ENCODE data around the gene TRPM5.

Gene TRPM5

DNA sequence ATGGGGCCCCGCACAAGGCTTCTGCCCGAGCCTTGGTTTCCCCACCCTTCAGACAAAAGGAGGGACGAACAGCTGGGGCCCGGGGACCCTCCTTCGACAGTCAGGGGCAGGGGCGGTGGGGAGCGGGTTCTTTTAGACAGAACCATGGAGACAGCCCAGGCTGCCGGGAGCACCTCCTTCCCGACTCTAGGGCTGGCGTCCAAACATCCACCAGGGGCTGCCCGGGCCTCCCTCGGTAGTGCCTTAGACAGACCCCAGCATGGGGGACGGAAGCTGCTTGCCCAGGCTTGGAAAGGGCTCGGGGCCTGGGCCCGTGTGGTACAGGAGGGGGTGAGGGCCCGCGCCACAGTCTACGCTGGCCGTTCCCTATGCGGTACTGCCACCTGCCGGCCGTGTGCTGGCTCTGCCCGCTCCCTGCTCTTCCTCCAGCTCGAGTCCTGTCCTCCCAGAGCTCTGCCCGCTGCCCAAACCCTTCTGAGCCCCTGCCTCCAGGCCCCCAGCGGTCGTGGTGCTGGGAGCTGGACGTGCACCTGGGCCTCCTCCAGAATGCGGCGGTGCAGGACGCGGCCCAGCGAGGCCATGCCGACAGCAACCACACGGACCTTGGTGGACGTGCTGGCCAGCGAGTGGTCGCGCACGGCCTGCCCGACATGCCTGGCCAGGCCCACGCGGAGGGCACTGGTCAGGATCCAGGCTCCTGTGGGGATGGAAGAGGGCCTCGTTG is 23.6 kb downstream of the TRPM5 start:
- DNase-seq (ENCODE audit: low spot score): peak; percentile 90

DNA sequence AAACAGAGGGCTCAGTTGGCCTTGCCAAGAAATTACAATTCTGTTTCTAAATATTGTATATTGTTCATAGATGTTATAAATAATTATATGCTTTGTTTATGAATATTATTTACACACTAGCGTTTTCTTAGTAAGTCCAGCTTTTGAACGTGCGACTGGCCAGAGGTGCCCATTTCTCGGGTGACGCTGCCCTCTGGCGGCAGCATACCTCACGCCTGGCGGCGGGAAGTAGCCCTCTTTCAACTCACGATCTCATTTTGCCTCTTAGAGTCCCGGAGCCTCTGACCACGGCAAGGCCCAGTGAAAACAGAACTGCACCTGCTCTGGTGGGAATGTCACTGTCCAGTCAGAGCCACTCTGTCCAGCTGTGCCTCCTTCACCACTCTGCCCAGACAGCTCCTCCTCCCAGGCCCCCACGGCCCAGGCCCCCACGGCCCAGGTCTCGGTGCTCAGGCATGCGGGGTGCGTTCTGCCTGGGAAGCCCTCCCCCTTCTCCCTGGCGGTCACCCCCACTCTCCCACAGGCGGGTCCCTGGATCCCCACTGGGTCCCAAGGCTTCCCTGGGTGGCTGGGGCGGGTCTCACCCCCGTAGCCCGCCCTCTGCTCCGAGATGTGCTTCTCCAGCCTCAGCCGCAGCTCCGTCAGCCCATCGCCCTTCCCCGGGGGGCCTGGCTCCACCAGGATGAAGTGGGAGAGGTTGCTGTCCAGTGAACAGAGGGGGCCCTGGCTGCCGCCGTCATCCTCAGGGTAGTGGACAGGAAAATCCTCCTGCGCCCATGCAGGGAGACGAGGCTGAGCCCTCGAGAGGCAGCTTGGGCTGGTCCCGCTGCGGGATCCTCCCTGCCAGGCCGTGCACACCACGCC is 24.4 kb downstream of the TRPM5 start:
- DNase-seq (ENCODE audit: low spot score): peak; percentile 76

DNA sequence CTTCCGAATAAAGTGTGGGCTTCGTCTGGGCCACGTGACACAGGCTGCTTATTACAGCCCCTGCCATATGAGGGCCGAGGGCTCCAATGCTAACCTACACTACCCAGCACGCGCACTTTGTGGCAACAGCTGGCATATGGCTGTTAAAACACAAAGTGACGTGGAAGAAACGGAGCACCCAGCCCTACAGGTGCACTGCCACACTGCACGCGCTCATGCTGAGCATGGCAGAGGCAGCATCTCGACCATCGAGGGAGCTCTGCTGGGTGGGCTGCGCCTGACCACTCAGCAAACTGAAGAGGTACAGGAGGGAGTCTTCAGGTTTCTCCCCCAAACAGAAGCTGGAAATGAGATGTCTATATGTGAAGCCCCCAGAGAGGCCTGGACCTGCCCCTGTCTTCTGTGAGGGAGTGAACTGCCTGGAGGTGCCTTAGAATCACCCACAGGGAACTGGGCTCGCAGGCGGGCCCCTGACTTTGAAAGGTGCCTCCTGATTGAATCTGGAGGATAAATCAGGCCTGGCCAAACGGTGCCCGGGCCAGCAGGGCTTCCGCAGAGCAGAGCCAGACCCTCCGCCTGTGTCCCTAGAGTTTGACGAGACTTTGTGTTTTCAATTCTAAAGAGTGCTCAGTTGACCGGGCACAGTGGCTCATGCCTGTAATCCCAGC is 25.5 kb downstream of the TRPM5 start:
- DNase-seq (ENCODE audit: low spot score): no peak

DNA sequence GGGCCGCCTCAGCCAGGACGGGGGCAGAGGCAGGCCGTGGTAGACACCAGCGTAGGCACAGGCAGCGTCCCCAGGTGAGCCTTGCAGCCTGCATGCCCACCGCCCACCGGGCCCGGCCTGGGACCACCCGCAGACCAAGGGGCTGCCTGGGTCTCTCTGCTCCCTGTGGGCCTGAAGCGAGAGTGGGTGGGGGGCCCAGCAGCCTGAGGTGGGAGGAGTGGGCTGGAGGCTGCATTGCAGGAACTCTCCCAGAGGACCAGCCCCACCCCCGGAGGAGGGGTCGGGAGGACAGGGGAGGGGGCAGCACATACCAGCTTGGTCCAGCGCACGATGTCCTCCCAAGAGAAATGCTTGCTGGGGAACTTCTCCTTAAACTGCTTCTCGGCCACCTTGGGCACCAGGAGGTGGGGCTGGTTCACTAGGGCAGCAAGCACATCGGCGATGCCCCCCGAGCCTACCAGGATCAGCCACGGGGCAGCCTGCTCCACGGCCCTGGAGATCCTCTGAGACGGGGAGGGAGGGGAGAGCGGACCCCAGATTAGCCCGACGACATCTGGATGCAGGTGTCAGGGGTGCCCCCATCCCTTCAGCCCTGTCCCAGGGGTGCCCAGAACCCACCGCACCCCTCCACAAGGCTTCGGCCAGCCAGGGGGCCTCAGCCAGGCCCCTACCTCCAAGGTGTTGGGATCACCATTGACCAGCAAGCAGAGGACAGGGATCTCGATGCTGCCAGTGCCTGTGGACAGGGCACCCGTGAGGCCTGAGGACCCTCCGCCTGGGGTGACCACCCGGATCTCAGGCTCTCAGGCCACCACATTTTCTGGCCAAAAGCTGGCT is 26.2 kb downstream of the TRPM5 start:
- DNase-seq (ENCODE audit: low spot score): no peak

DNA sequence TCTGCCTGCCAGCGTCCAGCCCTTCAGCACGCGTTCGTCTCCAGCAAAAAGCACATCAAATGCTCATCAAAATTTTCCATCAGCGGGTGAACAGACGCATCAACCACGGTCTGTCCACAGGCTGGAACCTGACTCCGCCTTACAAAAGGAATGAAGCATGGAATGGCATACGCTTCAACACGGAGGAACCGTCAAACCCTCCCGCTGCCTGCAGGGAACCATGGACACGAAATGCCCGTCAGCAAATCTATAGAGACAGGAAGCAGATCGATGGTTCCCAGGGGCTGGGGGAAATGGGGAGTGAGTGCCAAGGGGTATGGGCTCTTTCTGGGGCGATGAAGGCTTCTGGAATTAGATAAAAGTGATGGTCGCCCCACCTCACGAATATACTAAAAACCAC is 27.5 kb downstream of the TRPM5 start:
- DNase-seq (ENCODE audit: low spot score): no peak

DNA sequence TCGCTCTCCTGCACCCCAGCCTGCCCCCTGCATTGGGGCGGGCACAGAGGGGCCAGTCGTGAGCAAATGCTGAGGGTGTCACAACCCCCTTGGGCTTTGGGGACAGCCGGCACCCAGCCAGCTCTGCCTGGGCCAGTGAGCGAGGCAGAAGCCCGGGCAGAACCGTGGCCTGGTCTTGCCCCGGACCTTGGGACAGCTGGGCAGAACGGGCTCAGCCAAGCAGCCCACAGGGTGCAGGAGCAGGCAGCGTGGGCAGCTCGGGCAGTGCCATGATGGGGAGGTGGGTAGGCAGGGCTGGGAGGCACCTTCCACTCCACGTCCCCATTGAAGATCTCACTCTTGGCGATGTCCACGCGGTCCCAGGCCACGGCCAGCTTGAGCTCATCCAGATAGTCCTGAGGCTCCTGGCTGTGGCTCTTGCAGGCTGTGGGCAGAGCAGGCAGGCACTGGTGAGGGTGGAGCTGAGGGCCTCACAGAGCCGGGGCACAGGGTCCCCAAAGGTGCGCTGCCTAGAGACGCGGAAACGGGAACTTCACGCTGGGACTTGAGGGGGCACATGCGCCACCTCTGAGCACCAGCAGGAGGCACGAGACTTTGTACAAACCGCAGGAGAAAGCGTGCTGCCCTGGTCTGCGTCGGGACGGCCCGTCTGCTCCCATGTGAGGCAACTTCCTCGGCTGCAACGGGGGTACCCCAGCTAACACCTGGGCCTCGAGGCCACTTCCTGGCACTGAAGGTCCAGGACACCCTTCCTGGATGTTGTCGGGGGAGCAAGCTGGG is 28.5 kb downstream of the TRPM5 start:
- DNase-seq (ENCODE audit: low spot score): no peak

DNA sequence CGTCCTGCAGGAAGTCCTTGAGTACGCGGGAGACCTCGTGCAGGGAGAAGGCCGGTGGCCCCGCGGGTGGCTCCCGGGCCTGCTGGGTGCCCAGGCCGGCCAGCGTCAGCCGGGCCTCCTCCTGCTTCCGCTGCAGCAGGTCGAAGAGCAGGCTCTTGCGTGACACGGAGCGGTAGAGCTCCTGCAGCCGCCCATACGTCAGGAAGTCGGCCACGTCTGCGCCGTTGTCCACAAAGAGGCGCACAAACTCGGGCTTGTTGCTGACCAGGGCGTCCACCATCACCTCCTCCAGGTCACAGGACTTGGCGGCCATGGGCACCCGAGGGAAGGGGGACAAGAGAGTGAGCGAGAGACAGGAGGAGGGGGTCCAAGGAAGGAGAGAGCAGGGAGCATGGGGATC is 29.1 kb downstream of the TRPM5 start:
- DNase-seq (ENCODE audit: low spot score): no peak

DNA sequence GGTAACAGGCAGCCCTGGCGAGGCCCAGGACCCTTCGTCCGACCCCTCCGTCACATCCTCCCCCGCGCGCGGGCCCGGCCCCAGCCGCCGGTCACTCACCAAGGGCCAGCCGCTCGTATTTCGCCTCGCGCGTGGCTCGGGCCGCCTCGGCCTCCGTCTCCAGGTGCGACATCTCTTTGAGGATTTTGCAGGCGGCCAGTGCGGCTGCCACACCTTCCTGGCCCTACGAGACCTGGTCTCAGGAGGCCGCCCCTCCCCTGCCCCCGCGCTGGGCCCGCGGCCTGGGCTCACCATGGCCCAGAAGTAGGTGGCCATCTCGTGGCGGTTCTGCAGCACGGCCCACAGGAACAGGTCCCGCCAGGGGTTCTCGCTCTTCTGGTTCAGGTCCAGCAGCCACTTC is 29.7 kb downstream of the TRPM5 start:
- DNase-seq (ENCODE audit: low spot score): no peak

DNA sequence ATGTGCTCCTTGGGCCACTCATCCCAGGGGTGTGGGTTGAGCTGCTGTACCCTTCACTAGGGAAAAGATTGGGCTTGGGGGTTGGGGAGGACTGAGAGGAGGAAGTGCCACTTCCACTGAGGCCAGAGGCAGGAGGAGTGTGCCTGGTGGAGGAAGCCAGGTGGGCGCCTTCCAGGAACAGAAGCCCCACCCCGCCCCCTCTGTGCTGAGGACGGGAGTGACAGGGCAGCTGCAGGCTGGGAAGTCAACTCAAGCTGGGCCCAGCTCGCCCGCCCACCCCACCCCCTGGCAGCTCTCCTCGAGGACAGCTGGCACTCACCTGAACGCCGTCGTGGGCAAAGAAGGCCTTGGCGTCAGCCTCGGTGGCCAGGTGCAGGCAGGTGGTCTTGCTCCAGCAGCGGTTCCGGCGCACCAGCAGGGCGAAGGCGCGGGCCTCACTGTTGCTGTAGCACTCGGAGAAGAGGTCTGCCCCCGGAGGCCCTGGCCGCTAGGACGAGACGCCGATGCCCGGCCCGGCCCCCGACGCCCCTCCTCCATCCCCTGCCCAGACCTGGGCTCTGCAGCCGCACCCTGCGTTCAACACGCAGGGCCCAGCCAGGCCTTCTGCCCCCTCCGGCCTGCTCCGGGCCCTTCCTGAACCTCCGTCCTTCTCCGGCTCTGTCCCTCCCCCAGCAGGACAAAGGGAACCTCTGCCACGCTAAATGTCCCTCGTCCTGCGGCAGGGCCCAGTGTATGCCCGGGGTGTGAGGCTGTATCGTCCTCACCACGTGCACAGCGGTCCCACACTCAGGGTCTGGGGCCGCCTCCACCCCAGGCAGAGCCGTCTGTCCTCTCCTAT is 30.4 kb downstream of the TRPM5 start:
- DNase-seq (ENCODE audit: low spot score): no peak

DNA sequence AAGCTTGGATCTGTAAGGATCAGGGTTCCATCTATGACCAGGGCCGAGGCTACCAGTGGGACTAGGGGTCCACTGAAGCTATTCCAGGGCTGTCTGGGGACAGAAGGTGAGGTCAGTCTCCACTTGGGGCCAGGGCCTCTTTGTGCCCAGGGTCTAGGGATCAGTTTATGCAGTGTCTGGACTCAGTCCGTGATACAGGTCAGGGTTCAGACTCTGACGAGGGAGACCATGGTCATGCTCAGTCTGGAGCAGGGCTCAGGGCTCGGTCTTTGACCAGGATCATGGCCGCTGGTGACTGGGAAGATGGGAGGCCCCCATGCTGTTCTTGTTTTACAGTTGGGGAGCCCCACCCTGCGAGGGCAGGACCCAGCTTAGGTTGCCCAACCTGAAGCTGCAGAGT is 32.0 kb downstream of the TRPM5 start:
- no peak for DNase-seq (ENCODE audit: low spot score)

DNA sequence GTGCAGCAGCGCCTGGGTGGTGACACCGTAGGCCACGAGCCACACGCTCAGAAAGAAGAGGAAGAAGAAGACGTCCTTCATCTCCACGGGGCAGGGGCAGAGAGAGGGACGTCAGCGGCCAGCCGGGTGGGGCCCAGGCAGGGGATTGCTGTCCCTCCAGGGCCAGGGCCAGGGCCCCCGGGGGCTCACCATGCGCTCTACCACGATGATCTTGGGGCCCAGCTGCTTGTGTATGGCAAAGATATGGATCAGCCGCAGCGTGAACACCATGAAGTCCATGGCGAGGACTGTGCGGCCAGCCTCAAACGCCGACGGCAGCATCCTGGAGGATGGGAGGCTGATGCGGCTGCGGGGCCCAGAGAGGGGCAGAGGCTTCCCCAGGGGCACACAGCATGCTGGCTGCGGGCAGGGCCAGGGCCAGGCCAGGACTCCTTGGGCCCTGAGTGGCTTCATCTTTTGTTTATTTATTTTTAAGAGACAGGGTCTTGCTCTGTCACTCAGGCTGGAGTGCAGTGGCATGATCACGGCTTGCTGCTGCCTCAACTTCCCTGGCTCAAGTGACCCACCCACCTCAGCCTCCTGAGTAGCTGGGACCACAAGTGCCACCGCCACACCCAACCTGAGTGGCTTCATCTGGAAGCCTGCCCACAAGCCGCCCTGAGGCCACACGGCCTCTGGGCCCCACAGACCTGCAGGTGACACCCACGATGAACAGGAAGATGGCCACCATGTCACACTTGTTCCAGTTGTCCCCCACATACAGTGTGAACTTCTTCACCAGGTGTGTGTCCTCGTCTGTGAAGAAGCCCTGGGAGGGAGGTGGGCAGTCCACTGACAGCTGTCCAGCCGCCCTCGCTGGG is 32.6 kb downstream of the TRPM5 start:
- no peak for DNase-seq (ENCODE audit: low spot score)

DNA sequence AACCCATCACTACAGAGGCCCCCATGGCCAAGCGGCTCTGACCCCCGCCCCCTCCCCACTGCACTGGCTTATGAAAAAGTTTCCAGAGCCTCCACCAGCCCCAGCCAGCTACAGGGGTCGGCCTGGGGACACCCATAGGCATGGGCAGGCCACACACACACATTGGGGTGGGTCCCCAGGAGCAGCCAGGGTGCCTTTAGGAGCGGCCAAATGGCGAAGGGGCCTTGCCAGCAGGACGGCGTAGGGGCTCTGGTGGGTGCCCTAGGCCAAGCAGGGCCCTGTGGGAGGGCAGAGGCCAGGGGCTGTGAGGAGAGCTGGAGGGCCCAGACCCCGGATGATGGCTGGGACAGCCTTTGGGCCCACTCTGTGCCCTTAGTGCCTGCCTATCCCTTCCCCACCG is 33.7 kb downstream of the TRPM5 start:
- no peak for DNase-seq (ENCODE audit: low spot score)

DNA sequence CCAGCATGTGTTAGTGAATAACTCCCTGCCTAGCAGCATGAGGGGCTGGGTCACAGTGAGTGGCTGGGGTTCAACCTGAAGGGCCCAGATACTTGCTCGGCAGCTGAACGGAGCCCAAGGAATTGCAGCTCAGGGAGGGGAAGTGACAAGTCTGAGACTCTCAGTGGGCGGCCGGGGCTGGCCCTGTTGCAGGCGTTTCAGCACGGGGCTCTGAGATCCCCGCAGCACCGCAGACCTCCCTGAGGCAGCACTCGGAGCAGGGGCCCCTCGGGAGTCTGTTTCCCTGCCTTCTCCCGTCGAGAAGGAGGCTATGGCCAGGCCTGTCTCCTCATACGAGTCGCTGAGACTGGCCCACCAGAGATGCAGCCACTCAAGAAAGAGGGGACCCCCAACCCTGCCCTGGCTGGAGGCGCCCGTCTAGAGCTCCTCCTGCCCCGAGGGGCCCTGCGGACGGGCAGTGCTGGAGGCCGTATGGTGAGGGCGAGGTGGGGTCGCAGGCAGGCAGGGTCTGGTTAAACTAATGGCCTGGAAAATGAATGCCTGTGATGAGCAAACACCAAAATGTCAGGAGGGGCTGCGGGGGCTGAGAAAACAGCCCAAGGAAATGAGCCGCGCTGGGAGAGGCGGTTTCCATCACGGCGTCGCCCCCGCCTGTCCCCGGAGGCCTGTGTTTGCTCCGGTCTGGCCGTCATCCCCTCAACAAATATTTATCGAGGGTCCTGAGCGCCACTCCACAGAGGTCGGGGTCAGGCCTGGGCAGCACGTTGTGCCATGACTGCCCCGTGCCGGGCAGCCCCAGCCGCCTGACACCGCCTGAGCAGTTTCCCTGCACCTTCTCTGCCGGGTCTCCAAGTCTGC is 34.5 kb downstream of the TRPM5 start:
- DNase-seq (ENCODE audit: low spot score): no peak

DNA sequence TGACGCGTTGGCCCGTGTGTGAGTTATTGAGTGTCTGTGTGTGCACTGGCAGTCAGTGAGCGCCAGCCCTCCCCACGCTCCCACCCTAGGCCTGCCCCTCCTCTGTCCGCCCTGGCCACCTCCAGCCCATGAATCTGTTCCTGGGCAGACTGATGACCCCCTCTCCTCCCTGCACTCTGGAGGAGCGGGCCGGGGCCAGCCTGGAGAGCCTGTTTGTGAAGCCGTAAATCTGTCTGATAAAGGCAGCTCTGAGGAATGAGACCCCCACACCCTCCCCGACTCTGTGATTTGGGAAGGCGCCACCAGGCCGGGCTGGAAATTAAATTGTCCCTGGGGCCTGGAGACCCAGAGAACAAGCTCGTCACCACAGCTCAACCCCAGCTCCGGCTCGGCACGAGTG is 35.2 kb downstream of the TRPM5 start:
- DNase-seq (ENCODE audit: low spot score): no peak

DNA sequence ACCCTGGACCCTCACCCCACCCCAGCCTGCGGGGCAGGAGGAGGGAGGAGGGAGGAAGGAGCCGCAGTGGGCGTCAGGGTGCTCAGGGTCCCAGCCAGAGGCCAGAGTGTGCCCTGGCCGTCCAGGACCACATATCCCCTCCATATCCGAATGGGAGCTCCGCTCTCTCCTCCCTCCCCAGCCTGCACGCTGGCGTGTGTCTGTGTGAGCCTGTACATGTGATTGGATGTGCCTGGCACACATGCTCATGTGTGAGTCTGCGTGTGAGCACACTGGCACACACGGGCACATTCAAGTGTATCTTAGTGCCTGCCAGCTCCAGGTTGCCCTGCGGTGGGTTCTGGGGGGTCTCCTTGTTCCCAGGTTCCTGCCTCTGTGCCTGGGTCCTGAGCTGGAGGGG is 35.6 kb downstream of the TRPM5 start:
- no peak for DNase-seq (ENCODE audit: low spot score)

DNA sequence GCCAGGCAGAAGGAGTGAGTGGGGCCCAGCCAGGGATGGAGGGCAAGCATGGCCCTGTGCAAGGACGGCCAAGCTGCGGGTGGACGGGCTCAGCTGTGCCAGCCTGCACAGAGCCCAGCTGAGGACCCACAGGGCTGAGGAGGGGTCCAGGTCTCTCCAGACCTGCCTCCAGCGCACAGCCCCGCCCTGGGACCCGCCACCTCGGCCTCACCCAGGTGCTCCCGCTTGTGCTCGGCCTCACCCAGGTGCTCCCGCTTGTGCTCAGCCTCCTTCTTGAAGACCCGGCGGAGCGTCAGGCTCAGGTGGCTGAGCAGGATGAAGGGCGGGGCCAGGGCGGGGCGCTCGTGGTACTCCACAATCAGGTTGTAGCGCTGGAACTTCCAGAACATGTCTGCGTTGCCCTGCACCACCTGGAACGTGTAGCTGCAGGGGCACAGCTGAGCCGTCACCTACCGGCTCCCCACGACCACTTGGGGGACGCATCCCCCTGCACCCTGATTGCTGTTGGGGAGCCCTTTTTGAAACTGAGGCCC is 37.4 kb downstream of the TRPM5 start:
- no peak for DNase-seq (ENCODE audit: low spot score)

DNA sequence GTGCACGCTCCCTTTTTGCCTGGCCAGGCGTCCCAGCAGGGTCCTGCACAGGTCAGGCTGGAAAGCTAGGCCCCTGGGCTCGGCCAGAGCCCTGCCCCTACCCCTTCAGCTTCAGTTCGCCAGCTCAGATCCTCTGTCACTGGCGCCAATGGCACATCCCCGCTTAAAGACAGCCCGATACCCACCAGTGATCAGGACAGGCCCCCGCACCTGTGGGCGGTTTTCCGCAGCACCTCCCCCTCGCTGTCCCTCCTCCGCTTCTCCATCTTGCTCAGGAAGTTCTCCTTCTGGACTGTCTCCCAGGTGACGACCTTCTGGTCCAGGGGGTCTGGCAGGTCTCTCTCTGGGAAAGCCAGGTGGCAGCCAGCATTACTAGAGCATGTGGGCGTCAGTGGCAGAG is 37.9 kb downstream of the TRPM5 start:
- DNase-seq (ENCODE audit: low spot score): no peak

DNA sequence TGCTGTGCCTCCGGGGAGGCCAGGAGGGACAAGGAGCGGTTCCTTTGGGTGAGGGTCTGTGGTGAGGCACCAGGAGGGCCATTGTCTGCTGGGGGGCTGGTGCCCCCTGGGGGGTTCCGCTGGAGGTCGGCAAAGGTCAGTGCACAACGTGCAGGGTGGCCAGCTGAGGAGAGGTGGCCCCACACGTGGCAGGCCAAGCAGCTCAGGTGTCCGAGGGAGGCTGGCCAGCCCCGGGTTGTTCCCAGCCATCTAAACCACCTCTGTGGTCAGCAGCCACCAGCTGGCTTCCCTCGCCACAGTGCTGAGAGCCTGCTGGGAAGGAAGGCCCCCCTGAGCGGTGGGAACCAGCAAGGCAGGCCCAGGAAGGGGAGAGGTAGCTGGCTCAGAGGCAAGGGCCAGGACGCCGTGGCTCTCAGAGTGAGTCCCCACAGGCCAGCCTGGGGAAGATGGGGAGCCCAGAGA is 39.5 kb downstream of the TRPM5 start:
- no peak for DNase-seq (ENCODE audit: low spot score)

Measured in Ammon's horn (tissue), 1 donor.